Measurements from ENCODE around the gene C11orf52.

- TF ChIP-seq RARB (CRISPR knock-in tag; IDR thresholded peaks at IDR 0.05) (no peak), ZSCAN20 (CRISPR knock-in tag; IDR thresholded peaks at IDR 0.05) (no peak), POLR2A (IDR thresholded peaks at IDR 0.05; ENCODE audit: low read length) (no peak), CTCF (IDR thresholded peaks at IDR 0.05) (no peak), USF2 (IDR thresholded peaks at IDR 0.05) (no peak), ELK1 (IDR thresholded peaks at IDR 0.05; ENCODE audit: low read depth, low read length) (no peak), RCOR1 (IDR thresholded peaks at IDR 0.05; ENCODE audit: low read depth, low read length) (no peak)
Observed at GRCh38 chr11:111969344-111969743, 50.6 kb downstream of the C11orf52 start.
